Ovary (tissue), 3 donors: ENCODE measurements around the gene ANTXR1.

ENCODE experiments used
- POLR2A ChIP-seq: fragments of 450-650 bp; IDR thresholded peaks from one replicate; pipeline ENCODE4 v1.6.1; 2017; ENCODE audit warnings: antibody characterized with exemption, mild to moderate bottlenecking, moderate library complexity
- TF ChIP-seq, protein P1 (sequence below), 3 donors: fragments of 450-650 bp in 2 of 3; fragments of 200-600 bp in 1 of 3; IDR thresholded peaks; one replicate each; pipeline versions ENCODE4 v1.5.1 to v1.8.0; 2016 to 2022; ENCODE audit warnings: antibody characterized with exemption in 3 of 3, mild to moderate bottlenecking in 1 of 3
- donor health status: DM: no; HTN: no; CAD: no.

DNA sequence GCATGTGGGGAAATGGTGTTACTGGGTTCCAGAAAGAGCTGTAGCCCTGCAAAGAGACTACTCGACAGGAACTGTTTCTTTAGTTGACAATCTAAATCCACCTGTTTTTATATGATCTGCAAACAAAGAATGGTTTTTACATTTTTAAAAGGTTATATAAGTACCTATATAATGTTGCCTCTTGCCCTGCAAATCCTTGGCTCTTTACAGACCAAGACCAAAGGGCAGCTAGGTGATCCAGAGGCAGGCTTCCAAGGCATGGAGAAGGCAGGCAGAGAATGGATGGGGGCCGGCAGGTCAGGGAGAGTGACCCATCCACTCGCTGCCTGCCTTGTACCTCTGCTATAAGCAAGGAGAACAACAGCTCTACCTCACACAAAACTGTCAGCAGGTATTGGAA lies 173.6 kb downstream of the ANTXR1 start:
- TF ChIP-seq, protein P1, sequence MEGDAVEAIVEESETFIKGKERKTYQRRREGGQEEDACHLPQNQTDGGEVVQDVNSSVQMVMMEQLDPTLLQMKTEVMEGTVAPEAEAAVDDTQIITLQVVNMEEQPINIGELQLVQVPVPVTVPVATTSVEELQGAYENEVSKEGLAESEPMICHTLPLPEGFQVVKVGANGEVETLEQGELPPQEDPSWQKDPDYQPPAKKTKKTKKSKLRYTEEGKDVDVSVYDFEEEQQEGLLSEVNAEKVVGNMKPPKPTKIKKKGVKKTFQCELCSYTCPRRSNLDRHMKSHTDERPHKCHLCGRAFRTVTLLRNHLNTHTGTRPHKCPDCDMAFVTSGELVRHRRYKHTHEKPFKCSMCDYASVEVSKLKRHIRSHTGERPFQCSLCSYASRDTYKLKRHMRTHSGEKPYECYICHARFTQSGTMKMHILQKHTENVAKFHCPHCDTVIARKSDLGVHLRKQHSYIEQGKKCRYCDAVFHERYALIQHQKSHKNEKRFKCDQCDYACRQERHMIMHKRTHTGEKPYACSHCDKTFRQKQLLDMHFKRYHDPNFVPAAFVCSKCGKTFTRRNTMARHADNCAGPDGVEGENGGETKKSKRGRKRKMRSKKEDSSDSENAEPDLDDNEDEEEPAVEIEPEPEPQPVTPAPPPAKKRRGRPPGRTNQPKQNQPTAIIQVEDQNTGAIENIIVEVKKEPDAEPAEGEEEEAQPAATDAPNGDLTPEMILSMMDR (IDR thresholded peaks at IDR 0.05): no peak
- TF ChIP-seq POLR2A: no peak
